ENCODE data around the gene INO80D. TPM values are rescaled to one million over a fixed set of nuclear protein-coding genes. Genes with fewer than 3 reads are reported as not detected.
A peak's percentile ranks its signal among the peaks of the same experiment; 100 is the strongest.

The INO80D gene
- total and polyA plus RNA-seq, 2 of the 13 experiments (the other 11 are each of a cell fraction or from before 2014, with no cell fraction given): 7.6 to 7.9 TPM

DNA sequence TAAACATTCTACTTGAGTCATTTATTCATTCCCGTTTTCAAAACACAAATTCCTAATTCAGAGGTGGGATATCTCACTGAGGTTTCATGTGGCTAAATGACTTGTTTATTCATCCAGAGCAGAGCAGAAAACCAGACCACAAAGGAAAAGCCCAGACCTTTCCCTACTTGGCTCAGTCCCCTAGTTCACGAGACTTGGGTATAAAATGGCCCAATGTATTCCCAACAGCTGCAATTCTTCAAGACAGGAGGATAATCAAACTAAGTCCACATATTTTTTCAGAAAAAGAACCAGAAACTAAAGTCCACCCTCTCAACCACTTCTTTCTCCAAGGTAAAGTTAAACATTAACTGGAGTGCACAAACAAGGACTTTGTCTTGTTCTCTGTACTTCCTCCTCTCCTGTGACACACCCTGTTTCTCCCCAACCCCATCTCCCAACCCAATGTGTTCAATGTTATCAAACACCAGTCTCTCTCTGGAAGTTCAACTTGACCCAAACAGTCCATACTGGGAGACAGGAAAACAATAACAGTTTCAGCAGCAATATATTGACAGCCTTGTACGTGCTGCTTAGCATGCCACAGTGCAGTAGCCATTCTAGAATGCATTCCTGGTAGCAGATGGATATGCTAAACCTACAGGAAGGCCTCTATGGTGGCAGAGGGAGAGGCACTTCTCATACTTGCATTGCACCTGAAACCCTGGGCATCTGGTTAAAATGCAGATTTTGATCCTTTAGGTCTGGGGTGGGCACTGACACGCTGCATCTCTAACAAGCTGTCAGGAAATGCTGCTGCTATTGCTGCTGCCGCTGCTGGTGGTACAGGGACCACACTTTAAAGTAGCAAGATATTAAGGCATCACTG is 110.7 kb downstream of the INO80D start (continued):
- TF ChIP-seq, protein P1, sequence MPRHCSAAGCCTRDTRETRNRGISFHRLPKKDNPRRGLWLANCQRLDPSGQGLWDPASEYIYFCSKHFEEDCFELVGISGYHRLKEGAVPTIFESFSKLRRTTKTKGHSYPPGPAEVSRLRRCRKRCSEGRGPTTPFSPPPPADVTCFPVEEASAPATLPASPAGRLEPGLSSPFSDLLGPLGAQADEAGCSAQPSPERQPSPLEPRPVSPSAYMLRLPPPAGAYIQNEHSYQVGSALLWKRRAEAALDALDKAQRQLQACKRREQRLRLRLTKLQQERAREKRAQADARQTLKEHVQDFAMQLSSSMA (CRISPR knock-in tag; IDR thresholded peaks at IDR 0.05): no peak; the same call in 1 of the 2 replicates
- peak; percentile 99 for TF ChIP-seq HDAC2 (CRISPR knock-in tag; IDR thresholded peaks at IDR 0.05)
- TF ChIP-seq ZNF746 (CRISPR knock-in tag; IDR thresholded peaks at IDR 0.05): peak; percentile 62; the same call in 1 of the 2 replicates
- TF ChIP-seq NCOR1 (IDR thresholded peaks at IDR 0.05; ENCODE audit: borderline replicate concordance, low read length): peak; percentile 99
- TF ChIP-seq, protein P2, sequence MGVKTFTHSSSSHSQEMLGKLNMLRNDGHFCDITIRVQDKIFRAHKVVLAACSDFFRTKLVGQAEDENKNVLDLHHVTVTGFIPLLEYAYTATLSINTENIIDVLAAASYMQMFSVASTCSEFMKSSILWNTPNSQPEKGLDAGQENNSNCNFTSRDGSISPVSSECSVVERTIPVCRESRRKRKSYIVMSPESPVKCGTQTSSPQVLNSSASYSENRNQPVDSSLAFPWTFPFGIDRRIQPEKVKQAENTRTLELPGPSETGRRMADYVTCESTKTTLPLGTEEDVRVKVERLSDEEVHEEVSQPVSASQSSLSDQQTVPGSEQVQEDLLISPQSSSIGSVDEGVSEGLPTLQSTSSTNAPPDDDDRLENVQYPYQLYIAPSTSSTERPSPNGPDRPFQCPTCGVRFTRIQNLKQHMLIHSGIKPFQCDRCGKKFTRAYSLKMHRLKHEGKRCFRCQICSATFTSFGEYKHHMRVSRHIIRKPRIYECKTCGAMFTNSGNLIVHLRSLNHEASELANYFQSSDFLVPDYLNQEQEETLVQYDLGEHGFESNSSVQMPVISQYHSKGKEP (CRISPR knock-in tag; IDR thresholded peaks at IDR 0.05): no peak; the same call in 1 of the 2 replicates
- no peak for TF ChIP-seq ZNF550 (CRISPR knock-in tag; IDR thresholded peaks at IDR 0.05; ENCODE audit: borderline replicate concordance)
- peak; percentile 84 for TF ChIP-seq PITX1 (CRISPR knock-in tag; IDR thresholded peaks at IDR 0.05)
- TF ChIP-seq ZNF784 (CRISPR knock-in tag; IDR thresholded peaks at IDR 0.05; ENCODE audit: borderline replicate concordance): peak; percentile 81; the same call in 1 of the 2 replicates
- no peak for TF ChIP-seq STAT5B (CRISPR knock-in tag; IDR thresholded peaks at IDR 0.05)
- TF ChIP-seq ZNF761 (CRISPR knock-in tag; conservative IDR thresholded peaks at IDR 0.05): no peak
- peak; percentile 98 for TF ChIP-seq ZMYM4 (CRISPR knock-in tag; IDR thresholded peaks at IDR 0.05)
- peak; percentile 6; the same call in 1 of the 2 replicates for TF ChIP-seq ZNF691 (CRISPR knock-in tag; IDR thresholded peaks at IDR 0.05; ENCODE audit: borderline replicate concordance, low read depth)
- TF ChIP-seq ZNF616 (CRISPR knock-in tag; IDR thresholded peaks at IDR 0.05; ENCODE audit: low read depth): no peak
- TF ChIP-seq AGO1 (IDR thresholded peaks at IDR 0.05; ENCODE audit: low read depth, low read length, poor library complexity, severe bottlenecking): no peak
- no peak for TF ChIP-seq ATM (IDR thresholded peaks at IDR 0.05; ENCODE audit: borderline replicate concordance)
- TF ChIP-seq ZBTB43 (CRISPR knock-in tag; conservative IDR thresholded peaks at IDR 0.05): peak; percentile 74; the same call in 1 of the 2 replicates
- TF ChIP-seq PHF20 (CRISPR knock-in tag; IDR thresholded peaks at IDR 0.05): peak; percentile 37; the same call in 1 of the 2 replicates
- peak; percentile 64; the same call in 1 of the 2 replicates for TF ChIP-seq MED13 (CRISPR knock-in tag; IDR thresholded peaks at IDR 0.05)
- TF ChIP-seq ZNF614 (CRISPR knock-in tag; IDR thresholded peaks at IDR 0.05; ENCODE audit: borderline replicate concordance): peak; percentile 100
- peak; percentile 75; the same call in 1 of the 2 replicates for TF ChIP-seq ZNF501 (CRISPR knock-in tag; IDR thresholded peaks at IDR 0.05)
- peak; percentile 74 for TF ChIP-seq ZNF883 (CRISPR knock-in tag; IDR thresholded peaks at IDR 0.05; ENCODE audit: not compliant biosample characterization)
- peak in 1 of 2 experiments; percentile 94; a peak in 2 of 4 replicates for TF ChIP-seq KLF16 (CRISPR knock-in tag; IDR thresholded peaks at IDR 0.05)

Data from HepG2 (cell line).